HUES6 (cell line): ENCODE measurements around the gene HOGA1.
A peak's percentile ranks its signal among the peaks of the same experiment; 100 is the strongest.
"Not testable (repeated sequence)": the region's sequence is repeated elsewhere in the genome, so short reads cannot be mapped to it uniquely, and the experiment has no call there.

Experiments used
- H3K27ac ChIP-seq: 2 replicates; pipeline ENCODE4 v1.7.0; 2013; ENCODE audit warnings: low read depth, mild to moderate bottlenecking, low read length, inconsistent platforms
- H3K27me3 ChIP-seq: 2 replicates; pipeline ENCODE4 v1.6.1; 2013; ENCODE audit warnings: low read length; ENCODE audit not compliant: control insufficient read depth, insufficient read depth
- H3K36me3 ChIP-seq: 2 replicates; pipeline ENCODE4 v1.6.1; 2013; ENCODE audit warnings: low read length; ENCODE audit not compliant: control insufficient read depth, insufficient read depth
- H3K4me1 ChIP-seq: 2 replicates; pipeline ENCODE4 v1.6.1; 2013; ENCODE audit warnings: low read length; ENCODE audit not compliant: control insufficient read depth, insufficient read depth
- H3K4me3 ChIP-seq: 2 replicates; pipeline ENCODE4 v1.5.1; 2013; ENCODE audit warnings: low read depth, low read length
- H3K9ac ChIP-seq: one replicate; pipeline ENCODE4 v1.6.1; 2013; ENCODE audit warnings: mild to moderate bottlenecking, low read length
- H3K9me3 ChIP-seq: 2 replicates; pipeline ENCODE4 v1.6.1; 2013; ENCODE audit warnings: low read depth, low read length; ENCODE audit not compliant: control insufficient read depth, insufficient read depth

The HOGA1 gene

DNA sequence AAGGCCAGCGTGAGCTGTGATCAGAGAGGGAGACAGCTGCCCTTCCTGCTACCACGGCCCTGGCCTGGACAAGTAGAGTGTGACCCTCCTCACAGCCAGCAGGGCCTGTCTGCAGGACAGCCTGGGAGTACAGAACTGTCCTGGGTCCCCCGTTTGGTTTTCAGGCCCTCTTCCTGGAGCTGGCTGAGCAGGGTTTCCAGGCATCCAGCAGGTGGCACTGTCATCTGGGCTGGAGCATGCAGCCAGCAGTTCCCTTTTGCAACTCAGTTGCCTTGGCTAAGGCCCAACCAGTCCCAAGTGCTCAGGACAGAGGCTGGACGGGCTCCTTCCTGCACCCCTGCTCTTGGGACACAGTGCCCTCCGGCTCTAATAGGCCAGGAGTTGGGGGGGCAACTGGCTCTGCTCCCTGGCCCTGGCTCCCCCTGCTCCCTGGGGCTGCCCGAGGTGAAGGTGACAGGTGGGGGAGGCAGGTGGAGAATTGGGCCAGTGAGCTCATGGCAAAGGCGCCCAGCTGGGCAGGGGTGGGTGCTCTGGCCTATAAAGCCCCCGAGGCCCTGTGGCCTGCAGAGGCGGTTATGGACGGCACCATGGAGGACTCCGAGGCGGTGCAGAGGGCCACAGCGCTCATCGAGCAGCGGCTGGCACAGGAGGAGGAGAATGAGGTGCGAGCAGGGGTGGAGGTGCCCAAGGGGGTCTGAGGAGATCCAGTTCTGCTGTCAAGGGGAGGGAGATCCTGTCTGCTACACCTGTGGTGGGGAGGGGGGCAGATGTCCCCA is 11.8 kb upstream of the HOGA1 start, which contains the start of gene ANKRD2:
Gene ANKRD2 (plus strand): TSS at position 566 of the 776 bp plus-strand sequence. CDS start 10 bp downstream, at position 576.
- no peaks in the 10 kb centered on the region for H3K9me3 ChIP-seq
- no peak within 1 kb of the TSS for H3K27ac ChIP-seq
- H3K4me3 ChIP-seq: no peak within 1 kb of the TSS
- H3K36me3 ChIP-seq: peaks cover 27% of the 10 kb centered on the region
- no peak within 1 kb of the TSS for H3K9ac ChIP-seq
- H3K4me1 ChIP-seq: peaks cover 16% of the 10 kb centered on the region
- H3K27me3 ChIP-seq: no peaks in the 10 kb centered on the region

DNA sequence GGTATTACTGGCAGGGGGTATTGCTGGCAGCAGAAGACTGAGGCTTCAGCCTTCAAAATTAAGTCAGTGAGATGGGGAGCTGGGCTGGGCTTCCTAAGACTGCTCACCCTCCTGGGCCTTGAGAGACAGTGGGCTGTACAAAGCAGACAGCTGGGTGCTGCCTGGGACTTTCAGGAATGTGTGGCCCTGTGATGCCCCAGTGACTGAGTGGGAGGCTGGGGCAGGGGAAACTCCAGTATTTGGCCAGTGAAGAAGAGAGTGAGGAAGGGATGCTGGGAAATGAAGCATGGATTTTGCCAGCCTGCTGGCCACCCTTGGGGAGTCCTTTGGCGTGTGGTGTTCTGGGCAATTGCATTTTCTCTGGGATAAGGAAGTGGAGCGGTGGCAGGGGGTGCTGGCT is 11.2 kb upstream of the HOGA1 start:
- Histone ChIP-seq H3K36me3 (peaks cover 25% of the 10 kb centered on the region), H3K4me1 (peaks cover 16% of the 10 kb centered on the region), H3K27ac (no peak overlapping the region), H3K4me3 (no peak overlapping the region), H3K9me3 (no peaks in the 10 kb centered on the region), H3K27me3 (no peaks in the 10 kb centered on the region), H3K9ac (no peak overlapping the region)

DNA sequence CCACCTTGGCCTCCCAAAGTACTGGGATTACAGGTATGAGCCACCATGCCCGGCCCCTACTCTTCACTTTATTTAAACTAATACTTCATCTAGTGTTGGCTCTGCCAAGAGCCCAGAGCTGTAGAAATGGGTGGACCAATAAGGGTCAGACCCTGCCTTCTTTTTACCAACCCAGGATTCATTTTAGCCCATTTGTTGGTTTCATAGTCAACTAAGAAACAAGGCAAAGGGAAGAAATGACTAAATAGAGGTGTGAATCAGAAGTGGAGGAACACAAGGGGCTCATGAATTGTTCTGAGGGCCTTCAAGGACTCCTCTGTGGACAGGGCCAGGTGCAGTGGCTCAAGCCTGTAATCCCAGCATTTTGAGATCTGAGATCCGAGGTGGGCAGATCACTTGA is 10.5 kb upstream of the HOGA1 start:
- no peaks in the 10 kb centered on the region for H3K27me3 ChIP-seq
- no peak overlapping the region for H3K4me3 ChIP-seq
- H3K9me3 ChIP-seq: no peaks in the 10 kb centered on the region
- peaks cover 16% of the 10 kb centered on the region for H3K4me1 ChIP-seq
- H3K36me3 ChIP-seq: peaks cover 22% of the 10 kb centered on the region
- H3K9ac ChIP-seq: no peak overlapping the region
- H3K27ac ChIP-seq: no peak overlapping the region

DNA sequence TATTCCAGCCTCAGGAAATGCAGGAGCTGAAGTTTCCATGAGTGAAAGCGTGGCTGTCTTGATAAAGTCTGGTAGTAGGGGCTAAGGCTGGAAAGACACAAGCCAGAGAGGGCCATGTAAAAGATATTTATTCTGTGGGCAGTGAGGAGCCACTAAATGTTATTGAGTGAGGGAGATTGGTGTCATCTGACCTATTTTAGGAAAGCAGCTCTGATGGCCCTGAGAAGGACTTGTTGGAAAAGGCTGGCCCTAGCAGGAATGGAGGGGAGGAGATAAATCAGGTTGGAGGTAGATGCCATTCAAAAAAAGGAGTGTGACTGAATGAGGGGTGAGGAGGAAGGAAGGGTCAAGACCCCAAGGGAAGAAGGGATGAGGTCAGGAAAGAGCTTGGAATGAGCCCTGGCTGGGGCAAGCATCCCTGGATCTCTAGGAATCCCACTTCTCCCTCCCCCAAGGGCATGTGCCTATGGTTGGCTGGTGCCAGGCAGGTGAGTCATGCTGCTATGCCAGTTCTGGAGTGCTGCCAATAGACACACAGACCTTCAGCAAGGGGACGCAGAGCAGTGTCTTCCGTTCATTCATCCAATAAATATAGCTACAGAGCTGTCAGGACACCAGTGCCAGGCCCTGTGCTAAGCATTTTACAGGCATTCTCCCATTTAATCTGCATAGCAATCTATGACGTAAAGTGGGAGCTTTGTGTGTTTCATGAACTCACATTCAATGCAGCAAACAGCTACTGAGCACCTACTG is 9.6 kb upstream of the HOGA1 start:
- Histone ChIP-seq H3K27me3 (no peaks in the 10 kb centered on the region), H3K4me3 (no peak overlapping the region), H3K4me1 (peaks cover 16% of the 10 kb centered on the region), H3K9ac (peak overlapping the region; percentile 48), H3K27ac (0 out of 2 replicates have a peak overlapping the region, but pooled peaks have one; percentile 8), H3K9me3 (no peaks in the 10 kb centered on the region), H3K36me3 (peaks cover 15% of the 10 kb centered on the region)

DNA sequence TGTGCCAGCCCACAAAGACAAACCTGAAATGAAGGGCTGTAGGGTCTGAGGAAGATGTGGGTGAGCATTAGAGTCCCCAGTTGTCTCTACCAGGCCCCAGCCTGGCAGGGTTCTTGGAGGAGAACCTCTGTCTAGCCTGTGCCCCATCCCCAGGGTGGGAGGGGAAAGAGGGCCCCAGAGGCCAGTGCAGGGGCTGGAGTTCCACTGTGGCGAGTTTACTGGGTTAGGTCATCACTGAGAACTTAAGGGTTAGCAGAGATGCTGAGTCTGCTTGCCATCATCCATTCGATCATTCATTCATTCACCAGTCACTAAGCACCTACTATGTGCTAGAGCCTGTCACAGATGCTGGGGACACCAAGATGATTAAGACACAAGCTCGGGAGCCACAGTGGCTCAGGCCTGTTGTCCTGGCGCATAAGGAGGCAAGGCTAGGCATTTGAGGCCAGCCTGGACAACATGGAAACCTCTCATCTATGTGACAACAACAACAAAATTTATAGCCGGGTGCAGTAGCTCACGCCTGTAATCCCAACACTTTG is 9.0 kb upstream of the HOGA1 start:
- no peak overlapping the region for H3K27ac ChIP-seq

DNA sequence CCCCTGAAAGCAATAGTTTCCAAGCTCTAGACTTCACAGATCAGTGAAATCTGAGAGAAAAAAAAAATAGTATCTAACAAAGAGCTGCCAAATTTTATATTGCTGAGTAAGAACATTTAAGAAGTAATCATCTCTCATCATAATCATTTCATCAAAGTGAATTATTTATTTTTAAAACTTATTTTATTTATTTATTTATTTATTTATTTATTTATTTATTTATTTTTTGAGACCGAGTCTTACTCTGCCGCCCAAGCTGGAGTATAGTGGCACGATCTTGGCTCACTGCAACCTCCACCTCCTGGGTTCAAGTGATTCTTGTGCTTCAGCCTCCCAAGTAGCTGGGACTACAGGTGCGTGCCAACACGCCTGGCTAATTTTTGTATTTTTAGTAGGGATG is 7.7 kb upstream of the HOGA1 start:
- not testable (repeated sequence) for H3K27ac ChIP-seq, H3K4me3 ChIP-seq, H3K36me3 ChIP-seq, H3K9me3 ChIP-seq, H3K9ac ChIP-seq, H3K27me3 ChIP-seq
- H3K4me1 ChIP-seq: peaks cover 16% of the 10 kb centered on the region

More for the DNA sequence above, 9.0 kb upstream of the HOGA1 start:
- H3K36me3 ChIP-seq: peaks cover 9% of the 10 kb centered on the region; the same call in 1 of the 2 replicates
- H3K4me3 ChIP-seq: no peak overlapping the region
- H3K9ac ChIP-seq: peak overlapping the region; percentile 48
- H3K27me3 ChIP-seq: no peaks in the 10 kb centered on the region
- peaks cover 16% of the 10 kb centered on the region for H3K4me1 ChIP-seq
- H3K9me3 ChIP-seq: no peaks in the 10 kb centered on the region

DNA sequence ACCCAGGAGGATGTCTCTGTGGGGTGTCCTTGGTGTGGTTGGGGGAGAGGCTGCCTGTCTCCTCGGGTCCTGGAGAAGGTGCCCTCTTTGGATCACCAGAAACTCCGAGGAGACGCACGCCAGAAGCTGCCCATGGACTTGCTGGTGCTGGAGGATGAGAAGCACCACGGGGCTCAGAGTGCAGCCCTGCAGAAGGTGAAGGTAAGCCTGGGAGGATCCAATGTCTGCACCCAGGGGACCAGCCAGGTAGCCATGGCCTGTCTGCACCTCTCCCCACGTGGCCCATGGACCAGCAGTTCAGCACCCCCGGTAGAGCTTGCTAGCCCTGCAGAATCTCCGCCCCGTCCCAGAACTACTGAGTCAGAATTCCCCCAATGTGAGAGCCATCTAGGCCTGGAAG is 6.5 kb upstream of the HOGA1 start:
- Histone ChIP-seq H3K27ac (no peak overlapping the region), H3K27me3 (no peaks in the 10 kb centered on the region), H3K36me3 (no peaks in the 10 kb centered on the region), H3K9ac (no peak overlapping the region), H3K9me3 (no peaks in the 10 kb centered on the region), H3K4me1 (peaks cover 12% of the 10 kb centered on the region), H3K4me3 (no peak overlapping the region)

DNA sequence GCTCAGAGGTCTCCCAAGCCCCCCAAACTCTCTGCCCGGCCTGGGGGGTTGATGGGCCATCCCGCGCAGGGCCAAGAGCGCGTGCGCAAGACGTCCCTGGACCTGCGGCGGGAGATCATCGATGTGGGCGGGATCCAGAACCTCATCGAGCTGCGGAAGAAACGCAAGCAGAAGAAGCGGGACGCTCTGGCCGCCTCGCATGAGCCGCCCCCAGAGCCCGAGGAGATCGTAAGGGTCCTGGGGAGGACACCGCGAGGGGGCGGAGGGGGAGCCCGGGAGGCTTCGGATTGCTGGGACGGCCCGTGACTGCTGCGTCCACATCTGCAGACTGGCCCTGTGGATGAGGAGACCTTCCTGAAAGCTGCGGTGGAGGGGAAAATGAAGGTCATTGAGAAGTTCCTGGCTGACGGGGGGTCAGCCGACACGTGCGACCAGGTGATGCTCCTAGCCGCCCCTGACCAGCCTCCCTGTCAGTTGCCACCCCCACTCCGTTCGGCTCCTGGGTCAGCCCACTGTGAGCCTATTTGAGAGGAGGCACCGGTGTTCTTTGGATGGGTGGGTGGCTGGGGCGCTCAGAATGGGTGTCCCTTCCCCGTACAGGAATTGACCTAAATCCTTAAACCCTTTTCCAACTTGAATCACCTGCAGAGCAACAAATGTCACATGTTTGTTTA is 5.9 kb upstream of the HOGA1 start:
- Histone ChIP-seq H3K36me3 (no peaks in the 10 kb centered on the region), H3K27ac (no peak overlapping the region), H3K27me3 (no peaks in the 10 kb centered on the region), H3K9me3 (no peaks in the 10 kb centered on the region), H3K4me1 (peaks cover 9% of the 10 kb centered on the region), H3K4me3 (no peak overlapping the region), H3K9ac (no peak overlapping the region)

DNA sequence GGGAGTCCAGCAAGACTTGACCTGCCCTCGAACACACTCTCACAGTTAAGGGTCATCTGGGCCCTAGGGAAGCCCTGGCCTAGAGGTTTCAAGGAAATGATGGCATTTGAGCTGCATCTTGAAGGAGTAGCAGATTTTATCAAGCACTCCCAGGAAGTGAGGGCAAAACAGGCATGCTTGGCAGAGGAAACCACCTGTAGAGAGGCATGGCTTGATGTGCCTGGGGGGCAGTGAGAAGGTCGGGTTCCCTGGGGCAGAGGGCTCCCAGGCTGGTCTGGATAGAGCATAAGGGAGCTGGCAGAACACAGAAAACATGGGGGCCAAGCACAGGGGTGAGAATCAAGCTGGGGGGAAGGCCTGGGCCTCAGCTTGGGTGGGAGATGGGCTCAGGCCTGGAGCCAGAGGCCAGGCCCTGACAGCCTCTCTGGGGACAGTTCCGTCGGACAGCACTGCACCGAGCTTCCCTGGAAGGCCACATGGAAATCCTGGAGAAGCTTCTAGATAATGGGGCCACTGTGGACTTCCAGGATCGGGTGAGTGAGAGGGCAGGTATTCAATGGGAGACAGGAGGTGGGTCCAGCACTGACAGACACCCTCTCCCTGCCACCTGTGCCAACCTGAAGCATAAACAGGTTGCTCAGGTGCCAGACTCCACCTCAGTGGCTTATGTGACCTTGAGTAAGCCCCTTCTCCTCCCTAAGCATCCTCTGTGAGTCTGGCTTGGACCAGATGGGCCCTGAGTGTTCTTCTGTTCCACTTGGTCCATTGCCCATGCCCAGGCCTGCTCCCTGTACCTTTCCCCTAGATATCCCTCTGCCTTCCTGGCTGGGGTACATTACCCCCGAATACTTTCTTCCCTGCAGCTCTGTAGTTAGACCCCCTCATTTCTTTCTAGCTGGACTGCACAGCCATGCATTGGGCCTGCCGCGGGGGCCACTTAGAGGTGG is 3.5 kb upstream of the HOGA1 start:
- Histone ChIP-seq H3K27me3 (no peaks in the 10 kb centered on the region), H3K36me3 (no peaks in the 10 kb centered on the region), H3K4me1 (peaks cover 7% of the 10 kb centered on the region; the same call in 1 of the 2 replicates), H3K9ac (no peak overlapping the region), H3K9me3 (no peaks in the 10 kb centered on the region), H3K4me3 (no peak overlapping the region), H3K27ac (no peak overlapping the region)

DNA sequence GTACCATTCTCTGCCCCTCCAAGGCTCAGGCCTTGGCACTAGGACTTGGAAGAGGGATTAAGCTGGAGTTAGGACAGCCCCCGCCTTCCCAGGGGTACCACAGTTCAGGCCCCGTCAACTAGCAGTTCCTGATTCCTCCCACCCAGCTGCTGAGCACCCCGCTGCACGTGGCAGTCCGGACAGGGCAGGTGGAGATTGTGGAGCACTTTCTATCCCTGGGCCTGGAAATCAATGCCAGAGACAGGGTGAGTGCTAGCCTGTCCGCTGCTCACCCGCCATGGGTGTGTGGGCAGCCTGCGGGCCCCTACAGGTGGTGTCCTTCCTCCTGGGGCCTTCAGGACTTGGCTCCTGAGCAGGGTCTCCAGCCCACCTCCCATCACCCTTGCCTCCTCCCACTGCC is 2.0 kb upstream of the HOGA1 start:
- Histone ChIP-seq H3K4me1 (peaks cover 7% of the 10 kb centered on the region; the same call in 1 of the 2 replicates), H3K36me3 (no peaks in the 10 kb centered on the region), H3K27me3 (no peaks in the 10 kb centered on the region), H3K4me3 (no peak overlapping the region), H3K9ac (no peak overlapping the region), H3K27ac (no peak overlapping the region), H3K9me3 (no peaks in the 10 kb centered on the region)
